SK-N-SH (cell line): ENCODE measurements around the gene CRMP1. TPM values are rescaled to one million over a fixed set of nuclear protein-coding genes. Genes with fewer than 3 reads are reported as not detected.

Experiments
- CTCF ChIA-PET: fragments of 300-600, 350-600 bp; formaldehyde crosslinking; extraction: SDS; loops from one replicate; lab custom pipeline; 2021; lab: Yijun Ruan, JAX
- POLR2A ChIA-PET: fragments of 350-600 bp; sonication (Branson Sonifier 250); formaldehyde crosslinking; extraction: SDS; loops from one replicate; lab custom pipeline; 2020; ENCODE audit warnings: antibody characterized with exemption, inconsistent platforms; lab: Yijun Ruan, JAX
- DNase-seq: peaks from one replicate; pipeline ENCODE4 v3.0.0; 2012
- H2AFZ ChIP-seq: fragments of 200-600 bp; sonication (generic); 2 replicates; pipeline ENCODE4 v1.8.1; 2016; ENCODE audit warnings: antibody characterized with exemption, mild to moderate bottlenecking, low read depth
- H3F3A ChIP-seq: fragments of 200-600 bp; sonication (generic); replicated peaks from 2 replicates; pipeline ENCODE3; 2016; ENCODE audit warnings: antibody characterized with exemption, mild to moderate bottlenecking; ENCODE audit not compliant: insufficient read depth
- H3K27ac ChIP-seq, 2 experiments: fragments of 200-500 bp in 1 of 2; fragments of 200-600 bp in 1 of 2; sonication (Bioruptor generic) in 1 of 2; sonication (generic), shearing (Covaris generic) in 1 of 2; 2 replicates each; pipeline versions ENCODE4 v1.5.1 to v1.6.1; 2014 to 2016; ENCODE audit warnings: low read depth in 2 of 2, inconsistent platforms in 1 of 2, low read length in 1 of 2, mild to moderate bottlenecking in 1 of 2, mixed read lengths in 1 of 2
- H3K27me3 ChIP-seq: fragments of 200-600 bp; sonication (generic), shearing (Covaris generic); 2 replicates; pipeline ENCODE4 v1.6.1; 2016; ENCODE audit warnings: mixed run types; ENCODE audit not compliant: insufficient read depth
- H3K36me3 ChIP-seq, 2 experiments: fragments of 200-500 bp in 1 of 2; fragments of 200-600 bp in 1 of 2; sonication (Bioruptor generic) in 1 of 2; sonication (generic) in 1 of 2; replicated peaks in 1 of 2; 2 replicates each; pipeline versions ENCODE3 to v1.5.1; 2014 to 2016; ENCODE audit warnings: low read length in 1 of 2, mild to moderate bottlenecking in 1 of 2; ENCODE audit not compliant: insufficient read depth in 2 of 2, control insufficient read depth in 1 of 2
- H3K4me1 ChIP-seq, 2 experiments: fragments of 200-500 bp in 1 of 2; fragments of 200-600 bp in 1 of 2; sonication (Bioruptor generic) in 1 of 2; sonication (generic), shearing (Covaris generic) in 1 of 2; 2 replicates each; pipeline versions ENCODE4 v1.5.1 to v1.6.1; 2014 to 2016; ENCODE audit warnings: low read depth in 1 of 2, low read length in 1 of 2, mixed run types in 1 of 2; ENCODE audit not compliant: insufficient read depth in 2 of 2, control insufficient read depth in 1 of 2
- H3K4me2 ChIP-seq: fragments of 200-600 bp; sonication (generic), shearing (Covaris generic); 2 replicates; pipeline ENCODE4 v1.6.1; 2017; ENCODE audit warnings: mixed run types
- H3K4me3 ChIP-seq, 2 experiments: fragments of 200-500 bp in 1 of 2; fragments of 200-600 bp in 1 of 2; sonication (Bioruptor generic) in 1 of 2; sonication (generic), shearing (Covaris generic) in 1 of 2; 2 replicates each; pipeline versions ENCODE4 v1.5.1 to v1.8.1; 2014 to 2016; ENCODE audit warnings: low read depth in 2 of 2, inconsistent platforms in 1 of 2, low read length in 1 of 2, mild to moderate bottlenecking in 1 of 2, mixed read lengths in 1 of 2, moderate library complexity in 1 of 2
- H3K79me2 ChIP-seq: fragments of 200-600 bp; sonication (generic); 2 replicates; pipeline ENCODE4 v1.8.1; 2017; ENCODE audit warnings: mild to moderate bottlenecking; ENCODE audit not compliant: insufficient read depth
- H3K9ac ChIP-seq: fragments of 200-600 bp; sonication (generic); 2 replicates; pipeline ENCODE4 v1.6.1; 2017; ENCODE audit warnings: mixed run types
- H3K9me2 ChIP-seq: fragments of 200-600 bp; sonication (generic); 2 replicates; pipeline ENCODE4 v1.6.1; 2017; ENCODE audit warnings: mixed run types
- H3K9me3 ChIP-seq: fragments of 200-600 bp; sonication (generic); 2 replicates; pipeline ENCODE4 v1.6.1; 2017; ENCODE audit warnings: mixed run types, mild to moderate bottlenecking, moderate library complexity
- H4K20me1 ChIP-seq: fragments of 200-600 bp; sonication (generic); 2 replicates; pipeline ENCODE4 v1.6.1; 2017; ENCODE audit warnings: mild to moderate bottlenecking, mixed run types; ENCODE audit not compliant: insufficient read depth
- EP300 ChIP-seq, 2 experiments: IDR thresholded peaks; 2 replicates each; pipeline versions ENCODE4 v1.4.0 to v1.6.1; 2012; ENCODE audit warnings: borderline replicate concordance in 1 of 2, low read depth in 1 of 2, low read length in 1 of 2
- FOSL2 ChIP-seq: IDR thresholded peaks from 2 replicates; pipeline ENCODE4 v1.4.0; 2012; ENCODE audit warnings: low read depth, mild to moderate bottlenecking, moderate library complexity, borderline replicate concordance
- GABPA ChIP-seq: IDR thresholded peaks from 2 replicates; pipeline ENCODE4 v1.4.0; 2012; ENCODE audit warnings: low read depth, mild to moderate bottlenecking
- MEF2A ChIP-seq: IDR thresholded peaks from 2 replicates; pipeline ENCODE4 v1.4.0; 2012; ENCODE audit warnings: low read depth, borderline replicate concordance
- RCOR1 ChIP-seq: fragments of 150-350 bp; IDR thresholded peaks from 2 replicates; pipeline ENCODE4 v1.6.1; 2017; ENCODE audit warnings: antibody characterized with exemption, low read length
- TEAD4 ChIP-seq: IDR thresholded peaks from 2 replicates; pipeline ENCODE4 v1.4.0; 2012; ENCODE audit warnings: mild to moderate bottlenecking, borderline replicate concordance; ENCODE audit not compliant: insufficient read depth
- WGBS: methylation state at CpG from one replicate; pipeline ENCODE4 v1.1.6; 2017; ENCODE audit warnings: low lambda C conversion rate; 5-methylcytosine and 5-hydroxymethylcytosine counted together
- polyA plus RNA-seq, 3 experiments: library from polyadenylated mRNA; depleted of rRNA; stranded (reverse); fragments of >200 nt; gene quantifications; 2 replicates each; pipeline ENCODE4 v1.2.3, GENCODE V29; 2012
- TF ChIP-seq, protein P1 (sequence below): IDR thresholded peaks from 2 replicates; pipeline ENCODE4 v1.4.0; 2012; ENCODE audit warnings: low read depth, borderline replicate concordance
- TF ChIP-seq, protein P2 (sequence below): fragments of 150-350 bp; IDR thresholded peaks from 2 replicates; pipeline ENCODE4 v1.6.1; 2016; ENCODE audit warnings: mild to moderate bottlenecking, low read depth, low read length
- TF ChIP-seq, protein P3 (sequence below): IDR thresholded peaks from 2 replicates; pipeline ENCODE4; 2012

CRMP1 gene
- polyA plus RNA-seq, 1 of the 3 experiments (the other 2 are of a cell fraction) = 3.4 TPM

DNA sequence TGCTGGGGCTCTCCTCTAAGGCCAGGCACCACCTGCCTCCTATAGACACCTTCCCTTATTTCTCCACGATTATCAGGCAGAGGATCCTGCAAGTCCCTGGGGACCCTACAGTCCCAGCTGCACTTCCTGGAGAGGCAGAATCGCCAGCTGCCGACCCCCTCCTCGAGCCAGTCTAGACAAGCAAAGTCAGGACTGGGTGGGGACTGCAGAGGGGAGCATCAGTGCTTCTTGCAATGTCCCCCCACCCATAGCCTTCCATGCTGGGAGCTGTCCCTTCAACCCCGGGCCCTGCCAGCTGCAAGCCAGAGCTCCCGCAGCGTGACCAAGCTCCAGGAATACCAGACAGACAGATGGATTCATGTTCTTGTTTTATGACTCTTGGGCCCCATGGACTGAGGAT, 1.4 kb upstream of the CRMP1 start:
- no peak overlapping the region for H2AFZ ChIP-seq
- 46% methylated on average over 7 of the region's 7 CpGs for WGBS
- H3K36me3 ChIP-seq = no peaks in the 10 kb centered on the region
- no peaks in the 10 kb centered on the region for H4K20me1 ChIP-seq
- H3K9me3 ChIP-seq = no peaks in the 10 kb centered on the region
- H3K79me2 ChIP-seq = no peaks in the 10 kb centered on the region
- TF ChIP-seq MEF2A = no peak
- no peak for TF ChIP-seq EP300 (IDR thresholded peaks at IDR 0.05; ENCODE audit: borderline replicate concordance in 1 of 2, low read depth in 1 of 2, low read length in 1 of 2)
- H3K9me2 ChIP-seq = no peaks in the 10 kb centered on the region
- H3K27me3 ChIP-seq = peaks cover 24% of the 10 kb centered on the region; the same call in 1 of the 2 replicates
- ChIA-PET CTCF (interaction anchor here (0.6 kb wide), 1 partner anchor 409 kb away, joined by 3 read pairs; no protein-coding TSS in a partner anchor), POLR2A (no interaction called here)
- no peak overlapping the region for H3K4me3 ChIP-seq
- no peaks in the 10 kb centered on the region for H3F3A ChIP-seq
- H3K27ac ChIP-seq = no peak overlapping the region
- DNase-seq = no peak
- H3K4me2 ChIP-seq = no peak overlapping the region
- no peak overlapping the region for H3K9ac ChIP-seq
- peaks cover 0 to 20% of the 10 kb centered on the region in 2 experiments; a peak in 1 of 4 replicates for H3K4me1 ChIP-seq

DNA sequence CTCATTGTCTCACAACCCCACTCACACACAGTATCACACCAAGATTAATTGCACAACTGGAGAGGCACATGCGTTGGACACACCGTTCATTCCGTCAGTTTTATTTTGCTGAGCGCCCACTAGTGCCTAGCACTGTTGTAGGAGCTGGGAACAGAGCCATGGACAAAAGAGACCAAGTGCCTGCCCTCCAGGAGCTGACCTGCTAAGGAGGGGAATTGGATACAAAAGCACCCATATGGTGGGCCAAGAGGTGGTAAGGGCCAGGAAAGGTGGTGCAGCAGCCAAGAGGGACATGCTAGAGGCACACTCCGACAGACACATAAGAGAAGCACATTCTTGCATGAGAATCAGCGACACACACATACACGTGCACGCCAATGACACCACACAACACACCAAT, 705 bp upstream of the CRMP1 start:
- no peaks in the 10 kb centered on the region for H3K36me3 ChIP-seq
- no peaks in the 10 kb centered on the region for H3K9me3 ChIP-seq
- ChIA-PET POLR2A (no interaction called here), CTCF (interaction anchor here (0.6 kb wide), 1 partner anchor 410 kb away, joined by 3 read pairs; no protein-coding TSS in a partner anchor)
- no peaks in the 10 kb centered on the region for H3F3A ChIP-seq
- no peak overlapping the region for H2AFZ ChIP-seq
- DNase-seq = no peak
- H3K4me3 ChIP-seq = no peak overlapping the region; a peak in 1 of 4 replicates
- no peaks in the 10 kb centered on the region for H3K79me2 ChIP-seq
- H3K9me2 ChIP-seq = no peaks in the 10 kb centered on the region
- H3K27me3 ChIP-seq = peaks cover 28% of the 10 kb centered on the region; the same call in 1 of the 2 replicates
- 80% methylated on average over 8 of the region's 8 CpGs for WGBS
- no peak overlapping the region for H3K9ac ChIP-seq
- no peaks in the 10 kb centered on the region for H4K20me1 ChIP-seq
- no peak overlapping the region for H3K4me2 ChIP-seq
- TF ChIP-seq, protein P1, sequence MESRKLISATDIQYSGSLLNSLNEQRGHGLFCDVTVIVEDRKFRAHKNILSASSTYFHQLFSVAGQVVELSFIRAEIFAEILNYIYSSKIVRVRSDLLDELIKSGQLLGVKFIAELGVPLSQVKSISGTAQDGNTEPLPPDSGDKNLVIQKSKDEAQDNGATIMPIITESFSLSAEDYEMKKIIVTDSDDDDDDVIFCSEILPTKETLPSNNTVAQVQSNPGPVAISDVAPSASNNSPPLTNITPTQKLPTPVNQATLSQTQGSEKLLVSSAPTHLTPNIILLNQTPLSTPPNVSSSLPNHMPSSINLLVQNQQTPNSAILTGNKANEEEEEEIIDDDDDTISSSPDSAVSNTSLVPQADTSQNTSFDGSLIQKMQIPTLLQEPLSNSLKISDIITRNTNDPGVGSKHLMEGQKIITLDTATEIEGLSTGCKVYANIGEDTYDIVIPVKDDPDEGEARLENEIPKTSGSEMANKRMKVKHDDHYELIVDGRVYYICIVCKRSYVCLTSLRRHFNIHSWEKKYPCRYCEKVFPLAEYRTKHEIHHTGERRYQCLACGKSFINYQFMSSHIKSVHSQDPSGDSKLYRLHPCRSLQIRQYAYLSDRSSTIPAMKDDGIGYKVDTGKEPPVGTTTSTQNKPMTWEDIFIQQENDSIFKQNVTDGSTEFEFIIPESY = no peak
- TF ChIP-seq GABPA (no peak), RCOR1 (no peak), FOSL2 (no peak), TEAD4 (no peak)
- TF ChIP-seq, protein P2, sequence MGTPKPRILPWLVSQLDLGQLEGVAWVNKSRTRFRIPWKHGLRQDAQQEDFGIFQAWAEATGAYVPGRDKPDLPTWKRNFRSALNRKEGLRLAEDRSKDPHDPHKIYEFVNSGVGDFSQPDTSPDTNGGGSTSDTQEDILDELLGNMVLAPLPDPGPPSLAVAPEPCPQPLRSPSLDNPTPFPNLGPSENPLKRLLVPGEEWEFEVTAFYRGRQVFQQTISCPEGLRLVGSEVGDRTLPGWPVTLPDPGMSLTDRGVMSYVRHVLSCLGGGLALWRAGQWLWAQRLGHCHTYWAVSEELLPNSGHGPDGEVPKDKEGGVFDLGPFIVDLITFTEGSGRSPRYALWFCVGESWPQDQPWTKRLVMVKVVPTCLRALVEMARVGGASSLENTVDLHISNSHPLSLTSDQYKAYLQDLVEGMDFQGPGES = no peak
- TF ChIP-seq, protein P3, sequence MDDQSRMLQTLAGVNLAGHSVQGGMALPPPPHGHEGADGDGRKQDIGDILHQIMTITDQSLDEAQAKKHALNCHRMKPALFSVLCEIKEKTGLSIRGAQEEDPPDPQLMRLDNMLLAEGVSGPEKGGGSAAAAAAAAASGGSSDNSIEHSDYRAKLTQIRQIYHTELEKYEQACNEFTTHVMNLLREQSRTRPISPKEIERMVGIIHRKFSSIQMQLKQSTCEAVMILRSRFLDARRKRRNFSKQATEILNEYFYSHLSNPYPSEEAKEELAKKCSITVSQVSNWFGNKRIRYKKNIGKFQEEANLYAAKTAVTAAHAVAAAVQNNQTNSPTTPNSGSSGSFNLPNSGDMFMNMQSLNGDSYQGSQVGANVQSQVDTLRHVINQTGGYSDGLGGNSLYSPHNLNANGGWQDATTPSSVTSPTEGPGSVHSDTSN = no peak
- H3K4me1 ChIP-seq = peaks cover 0 to 25% of the 10 kb centered on the region in 2 experiments; a peak in 1 of 4 replicates
- H3K27ac ChIP-seq = no peak overlapping the region; a peak in 1 of 4 replicates
